K562 (cell line): ENCODE measurements around the gene RACGAP1. TPM values are rescaled to one million over a fixed set of nuclear protein-coding genes. Genes with fewer than 3 reads are reported as not detected.

Experiments used
- BRD9 ChIP-seq: fragments of 450-650 bp; IDR thresholded peaks from 2 replicates; pipeline ENCODE4 v1.6.1; 2018; ENCODE audit warnings: low read depth; ENCODE audit not compliant: partially characterized antibody
- CREB5 ChIP-seq: fragments of 250-450 bp; sonication (Bioruptor Pico); IDR thresholded peaks from 2 replicates; pipeline ENCODE4 v1.5.0; 2020; ENCODE audit warnings: mild to moderate bottlenecking
- DPF2 ChIP-seq: fragments of 450-650 bp; IDR thresholded peaks from 2 replicates; pipeline ENCODE4 v1.6.1; 2016
- JUND ChIP-seq, 2 experiments: IDR thresholded peaks; 2 replicates in 1 of 2; 3 replicates in 1 of 2; pipeline ENCODE4 v1.6.1; 2011; ENCODE audit warnings: borderline replicate concordance in 2 of 2, low read depth in 2 of 2, low read length in 2 of 2, improper control_type of control experiment in 1 of 2, missing biosample characterization in 1 of 2, missing genetic modification characterization in 1 of 2, missing genetic modification reagents in 1 of 2
- MBD1 ChIP-seq: fragments of 250-450 bp; sonication (Bioruptor Pico); IDR thresholded peaks from 2 replicates; pipeline ENCODE4 v1.8.0; 2022; ENCODE audit warnings: inconsistent platforms
- NFATC3 ChIP-seq: fragments of 450-650 bp; IDR thresholded peaks from 2 replicates; pipeline ENCODE4 v1.6.1; 2017; ENCODE audit warnings: mild to moderate bottlenecking
- NFYB ChIP-seq: IDR thresholded peaks from 2 replicates; pipeline ENCODE4 v1.6.1; 2011; ENCODE audit warnings: mild to moderate bottlenecking, moderate library complexity; ENCODE audit not compliant: insufficient read length; ENCODE audit errors: extremely low read depth
- polyA plus RNA-seq, 8 experiments: library from polyadenylated mRNA; depleted of rRNA in 4 of 8; stranded (reverse) in 5 of 8; unstranded in 3 of 8; fragments of >200 nt; fragmentation: Nextera tagmentation in 2 of 8; fragmentation: Illumina TruSeq in 1 of 8; extraction: Ambion mirVana in 2 of 8; extraction: Trizol in 1 of 8; gene quantifications; 2 replicates each; pipeline versions ENCODE4 v1.2.1 to v1.2.3, GENCODE V29; 2011 to 2014; ENCODE audit warnings: inconsistent platforms in 1 of 8, missing spikeins in 1 of 8
- total RNA-seq, 7 experiments: library from RNA; depleted of rRNA in 6 of 7; stranded (reverse); fragments of >200 nt in 6 of 7; fragmentation: Illumina TruSeq in 2 of 7; extraction: Trizol in 2 of 7; gene quantifications; 2 replicates each; pipeline versions ENCODE4 v1.2.1 to v1.2.3, GENCODE V29; 2011 to 2021; ENCODE audit warnings: low replicate concordance in 1 of 7

RACGAP1 gene
- total and polyA plus RNA-seq, 9 of the 15 experiments (the other 6 are each of a cell fraction or from before 2014, with no cell fraction given) = 56.4 to 92.9 (median 71.8) TPM

GRCh38 chr12:50025187-50026059 lies at the start of gene RACGAP1 (continued):
- peak; percentile 76 for TF ChIP-seq JUND (IDR thresholded peaks at IDR 0.05; ENCODE audit: borderline replicate concordance, low read depth, low read length)
- TF ChIP-seq JUND (tag; IDR thresholded peaks at IDR 0.05; ENCODE audit: borderline replicate concordance, low read depth, low read length) = peak; percentile 74; the same call in 2 of the 3 replicates
- no peak for TF ChIP-seq BRD9
- TF ChIP-seq NFYB = peak; percentile 28
- TF ChIP-seq DPF2 = no peak; the same call in 1 of the 2 replicates
- TF ChIP-seq MBD1 = no peak
- no peak for TF ChIP-seq NFATC3
- no peak for TF ChIP-seq CREB5 (CRISPR knock-in tag)
